HepG2 (cell line): ENCODE results near the gene PCOLCE2. TPM values are rescaled to one million over a fixed set of nuclear protein-coding genes. Genes with fewer than 3 reads are reported as not detected.

ENCODE experiments used
- ATAC-seq: fragments of 200-7000 bp; cut with Tn5 transposase; 3 replicates; pipeline ENCODE4 v1.9.1; 2020; ENCODE audit warnings: mild to moderate bottlenecking, moderate library complexity
- BruUV-seq: library from RNA; stranded (reverse); fragments of 400-500 nt; replicated peaks from 2 replicates; lab custom pipeline; 2021; lab: Mats Ljungman, UMichigan
- CTCF ChIA-PET: fragments of 300-600 bp; formaldehyde crosslinking; extraction: SDS; loops from one replicate; lab custom pipeline; 2021; ENCODE audit warnings: low total read pairs, inconsistent platforms, low intra/inter-chr PET ratio; lab: Yijun Ruan, JAX
- POLR2A ChIA-PET: fragments of 350-600 bp; sonication (Branson Sonifier 250); formaldehyde crosslinking; loops from one replicate; lab custom pipeline; 2020; ENCODE audit warnings: antibody characterized with exemption, inconsistent platforms; lab: Yijun Ruan, JAX
- DNase-seq: peaks from one replicate; pipeline ENCODE4 v3.0.0-alpha.2; 2015; ENCODE audit warnings: low spot score
- FAIRE-seq: peaks from 3 replicates; lab custom pipeline; 2011; peaks lifted over from hg19 to GRCh38; lab: Jason Lieb, UNC
- H2AFZ ChIP-seq: one replicate; pipeline ENCODE4 v1.6.1; 2011; ENCODE audit warnings: low read length, inconsistent platforms
- H3K27ac ChIP-seq: fragments of 300-600 bp; 3 replicates; pipeline ENCODE4 v1.8.0; 2011; ENCODE audit warnings: mixed run types, mild to moderate bottlenecking, mixed read lengths, low read length, inconsistent platforms; ENCODE audit not compliant: insufficient read depth; ENCODE audit errors: extremely low read length
- H3K27me3 ChIP-seq, 2 experiments: fragments of 200-600 bp in 1 of 2; 2 replicates in 1 of 2; 3 replicates in 1 of 2; pipeline versions ENCODE4 v1.6.0 to v1.8.0; 2011; ENCODE audit warnings: low read length in 2 of 2, mild to moderate bottlenecking in 2 of 2, moderate library complexity in 2 of 2, inconsistent platforms in 1 of 2; ENCODE audit not compliant: insufficient read depth in 2 of 2, control insufficient read depth in 1 of 2
- H3K36me3 ChIP-seq, 2 experiments: fragments of 200-600 bp in 1 of 2; replicated peaks in 1 of 2; 2 replicates in 1 of 2; 3 replicates in 1 of 2; pipeline versions ENCODE4 v1.5.1 to v1.8.0; 2011; ENCODE audit warnings: low read length in 2 of 2, inconsistent platforms in 1 of 2; ENCODE audit not compliant: insufficient read depth in 2 of 2, control insufficient read depth in 1 of 2
- H3K4me1 ChIP-seq: 2 replicates; pipeline ENCODE4 v1.5.1; 2012; ENCODE audit warnings: low read length, inconsistent platforms; ENCODE audit not compliant: insufficient read depth
- H3K4me2 ChIP-seq: 2 replicates; pipeline ENCODE4 v1.6.0; 2011; ENCODE audit warnings: low read depth, low read length, inconsistent platforms
- H3K4me3 ChIP-seq, 3 experiments: fragments of 200-600 bp in 1 of 3; sonication (generic), shearing (Covaris generic) in 1 of 3; replicated peaks in 1 of 3; 2 replicates each; pipeline ENCODE4 v1.5.1; 2011 to 2016; ENCODE audit warnings: low read length in 3 of 3, inconsistent platforms in 2 of 3, low read depth in 2 of 3, mild to moderate bottlenecking in 2 of 3, control low read depth in 1 of 3, mixed read lengths in 1 of 3; ENCODE audit not compliant: insufficient read depth in 1 of 3
- H3K79me2 ChIP-seq: one replicate; pipeline ENCODE4 v1.6.1; 2011; ENCODE audit warnings: low read length, inconsistent platforms; ENCODE audit not compliant: insufficient read depth
- H3K9ac ChIP-seq: 2 replicates; pipeline ENCODE4 v1.6.0; 2011; ENCODE audit warnings: mild to moderate bottlenecking, low read depth, low read length, inconsistent platforms; ENCODE audit not compliant: insufficient read depth
- H3K9me3 ChIP-seq: 2 replicates; pipeline ENCODE4 v1.5.1; 2012; ENCODE audit warnings: mild to moderate bottlenecking, low read length
- H4K20me1 ChIP-seq: 2 replicates; pipeline ENCODE4 v1.6.0; 2011; ENCODE audit warnings: inconsistent platforms, mild to moderate bottlenecking, low read length, moderate library complexity; ENCODE audit not compliant: insufficient read depth
- PHF20 ChIP-seq: sonication (generic); formaldehyde crosslinking; IDR thresholded peaks from 2 replicates; pipeline ENCODE4 v1.5.0; 2020; ENCODE audit warnings: mild to moderate bottlenecking, missing genetic modification reagents
- ZNF281 ChIP-seq: sonication (generic); formaldehyde crosslinking; IDR thresholded peaks from 2 replicates; pipeline ENCODE4 v1.4.0; 2020; ENCODE audit warnings: missing genetic modification reagents, borderline replicate concordance
- ZNF530 ChIP-seq: sonication (generic); formaldehyde crosslinking; IDR thresholded peaks from 2 replicates; pipeline ENCODE4 v1.5.0; 2020; ENCODE audit warnings: low read depth, mild to moderate bottlenecking, missing genetic modification reagents
- ZNF761 ChIP-seq: sonication (generic); formaldehyde crosslinking; conservative IDR thresholded peaks from 2 replicates; pipeline ENCODE4 v1.4.0; 2020; ENCODE audit warnings: mild to moderate bottlenecking, missing genetic modification reagents
- ZNF800 ChIP-seq: sonication (generic); formaldehyde crosslinking; IDR thresholded peaks from 2 replicates; pipeline ENCODE4 v1.4.0; 2020; ENCODE audit warnings: missing genetic modification reagents
- WGBS: methylation state at CpG from one replicate; pipeline ENCODE4 v1.1.6; 2017; ENCODE audit warnings: low lambda C conversion rate; 5-methylcytosine and 5-hydroxymethylcytosine counted together
- in situ Hi-C: cut with HindIII; loops from 2 replicates; pipeline ENCODE4 v1.10.0; 2017; ENCODE audit warnings: low pct_unique_long_range_greater_than_20kb; ENCODE audit not compliant: extremely low pct_ligation_motif_present
- intact Hi-C: fragments of 100-400 bp; cut with micrococcal nuclease; formaldehyde crosslinking; loops from one replicate; pipeline ENCODE4 v1.10.0; 2022; ENCODE audit not compliant: unreplicated experiment
- polyA plus RNA-seq, 8 experiments: library from polyadenylated mRNA; depleted of rRNA in 3 of 8; stranded (reverse) in 7 of 8; unstranded in 1 of 8; fragments of >200 nt; fragmentation: Illumina TruSeq in 4 of 8; extraction: Trizol in 4 of 8; gene quantifications; 2 replicates each; pipeline versions ENCODE4 v1.2.1 to v1.2.3, GENCODE V29; 2011 to 2016; ENCODE audit warnings: low read depth in 4 of 8, missing spikeins in 1 of 8, mixed read lengths in 1 of 8; ENCODE audit not compliant: insufficient read depth in 1 of 8
- total RNA-seq, 5 experiments: library from RNA; depleted of rRNA; stranded (reverse); fragments of >200 nt; fragmentation: Illumina TruSeq; extraction: Trizol; gene quantifications; 2 replicates each; pipeline ENCODE4 v1.2.3, GENCODE V29; 2016; ENCODE audit warnings: low read depth in 1 of 5

PCOLCE2 gene
- total and polyA plus RNA-seq, 2 of the 13 experiments (the other 11 are each of a cell fraction or from before 2014, with no cell fraction given), result 0.71 to 2.0 TPM

GRCh38 chr3:142929890-142930289, 41.0 kb upstream of the PCOLCE2 start:
- Histone ChIP-seq H4K20me1 (no peaks in the 10 kb centered on the region), H3K79me2 (no peaks in the 10 kb centered on the region), H3K9me3 (no peaks in the 10 kb centered on the region), H3K4me1 (peaks cover 65% of the 10 kb centered on the region), H2AFZ (no peak overlapping the region), H3K27ac (no peak overlapping the region), H3K27me3 (peaks cover 0 to 18% of the 10 kb centered on the region in 2 experiments; a peak in 3 of 5 replicates), H3K36me3 (no peaks in the 10 kb centered on the region), H3K4me2 (no peak overlapping the region), H3K9ac (no peak overlapping the region), H3K4me3 (no peak overlapping the region)
- DNase-seq (no peak), FAIRE-seq (no peak), ATAC-seq (no peak)
- intact Hi-C loops, result loop anchor here (1.0 kb wide), 2 partner anchors 57 to 64 kb away; no protein-coding TSS in a partner anchor
- BruUV-seq, result no TSS peak
- POLR2A ChIA-PET, result interaction anchor here (1.3 to 3.2 kb wide), 3 partner anchors 11 to 35 kb away, joined by 5 to 31 read pairs (median 8); no protein-coding TSS in a partner anchor
- CTCF ChIA-PET, result interaction anchor here (1.4 to 4.4 kb wide), 3 partner anchors 57 to 101 kb away, joined by 4 to 67 read pairs (median 34); no protein-coding TSS in a partner anchor
- TF ChIP-seq ZNF761 (CRISPR knock-in tag) (no peak), ZNF281 (CRISPR knock-in tag) (no peak), ZNF530 (CRISPR knock-in tag) (no peak), ZNF800 (CRISPR knock-in tag) (no peak), PHF20 (CRISPR knock-in tag) (no peak)
- in situ Hi-C loops, result loop anchor here (5.0 kb wide), 1 partner anchor 52 kb away; no protein-coding TSS in a partner anchor
- WGBS, result 82% methylated on average over 3 of the region's 3 CpGs
